ENCODE measurements around the gene LYL1.
"Not testable (repeated sequence)": the region's sequence is repeated elsewhere in the genome, so short reads cannot be mapped to it uniquely, and the experiment has no call there.

The LYL1 gene

DNA sequence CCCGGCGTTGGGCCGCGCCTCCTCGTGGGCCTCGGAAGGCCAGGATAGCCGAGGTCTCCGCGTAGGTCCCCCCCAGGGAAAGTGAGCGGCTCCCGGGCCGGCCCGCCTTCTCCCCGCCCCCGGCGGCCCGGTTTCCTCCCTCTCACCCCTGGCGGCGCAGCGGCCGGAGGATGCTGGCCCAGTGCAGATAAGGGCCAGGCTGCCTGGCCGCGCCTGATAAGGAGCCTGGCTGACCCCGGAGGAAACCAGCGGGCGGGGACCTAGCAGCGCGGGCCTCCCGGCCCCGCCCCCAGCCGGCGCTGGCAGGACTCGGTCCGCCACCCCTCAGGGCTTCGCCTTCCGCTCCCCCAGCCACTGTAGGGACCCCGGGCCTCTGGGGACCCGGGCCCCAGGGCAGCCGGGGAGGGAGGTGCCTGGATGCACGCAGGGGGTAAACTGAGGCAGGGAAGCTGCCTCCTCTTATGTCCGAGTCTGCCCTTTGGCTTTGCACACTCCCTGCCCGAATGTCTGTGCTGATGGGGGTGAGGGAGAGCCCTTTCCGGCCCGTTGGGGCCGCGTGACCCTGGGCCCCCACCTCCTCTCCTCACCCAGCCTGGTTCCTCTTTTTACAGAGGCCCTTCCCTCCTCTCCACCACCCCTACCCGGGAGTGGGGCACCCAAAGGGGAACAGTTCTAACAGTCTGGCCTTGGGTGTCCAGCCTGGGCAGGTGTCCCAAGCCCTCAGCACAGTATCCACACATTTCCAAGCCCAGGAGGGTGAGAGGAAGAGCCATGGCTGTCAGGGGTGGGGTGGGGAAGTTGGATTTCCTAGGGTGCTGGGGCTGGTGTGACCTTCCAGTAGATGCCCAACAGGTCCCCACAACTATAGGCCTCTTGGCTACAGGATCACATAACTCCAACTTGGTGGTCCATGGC is at the start of gene LYL1:
TSS of gene LYL1 (minus strand) at position 193 of the 915 bp plus-strand sequence. CDS start 1,687 bp downstream, outside the sequence.
- peaks cover 58% of the 10 kb centered on the region for H3K4me1 Mint-ChIP-seq
- H3K4me3 Mint-ChIP-seq, result peak within 1 kb of the TSS; percentile 76
- peak within 1 kb of the TSS; percentile 78 for H3K27ac Mint-ChIP-seq
- CTCF ChIA-PET, result interaction anchor here (1.0 kb wide), 1 partner anchor 61 kb away, joined by 3 read pairs; no protein-coding TSS in a partner anchor
- DNase-seq, result peak; percentile 58
- no peaks in the 10 kb centered on the region for H3K9me3 Mint-ChIP-seq
- peaks cover 12% of the 10 kb centered on the region for H3K36me3 Mint-ChIP-seq
- H3K27me3 Mint-ChIP-seq, result peaks cover 32% of the 10 kb centered on the region

DNA sequence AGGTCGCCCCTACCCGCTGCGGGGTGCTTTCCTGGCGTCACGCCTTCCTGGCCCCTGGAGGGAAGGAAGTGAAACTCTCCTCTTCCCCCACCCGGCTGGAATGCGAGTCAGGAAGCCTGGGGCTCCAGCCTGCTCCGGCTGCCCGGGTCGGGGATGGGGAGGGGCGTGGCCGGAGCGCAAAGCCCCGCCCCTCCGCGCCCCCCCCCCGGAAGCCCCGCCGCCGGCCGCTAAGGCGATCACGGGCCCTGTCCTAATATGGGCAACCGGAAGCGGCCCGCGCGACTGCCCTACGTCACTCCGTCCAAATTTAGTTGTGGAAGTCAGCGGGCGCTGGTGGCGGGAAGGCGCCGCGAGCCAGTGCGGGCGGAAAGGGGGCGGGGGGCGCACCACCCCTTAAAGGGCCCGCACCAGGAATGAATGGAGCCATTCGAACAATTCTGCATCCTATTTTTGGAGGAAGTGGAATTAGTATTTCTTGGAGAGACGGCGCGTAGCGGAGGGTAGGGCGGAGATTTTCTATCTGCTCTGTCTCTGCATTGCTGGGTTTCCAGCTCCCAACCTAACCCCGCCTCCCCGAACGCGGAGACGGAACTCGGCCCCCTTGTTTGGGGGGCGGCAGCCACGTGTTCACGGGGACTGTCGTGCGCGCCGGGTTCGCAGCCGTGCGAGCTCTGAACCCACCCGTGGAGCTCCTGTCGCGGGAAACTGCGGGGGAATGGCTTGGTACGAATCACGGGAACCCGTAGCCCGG is 49.1 kb upstream of the LYL1 start:
- CTCF ChIA-PET, result interaction anchor here (1.1 to 2.0 kb wide), 4 partner anchors 12 to 47 kb away, joined by 3 to 7 read pairs (median 6); no protein-coding TSS in a partner anchor
- Mint-ChIP-seq H3K4me3 (peak overlapping the region; percentile 99), H3K9me3 (no peaks in the 10 kb centered on the region), H3K27ac (peak overlapping the region; percentile 99), H3K4me1 (peaks cover 38% of the 10 kb centered on the region), H3K36me3 (peaks cover 39% of the 10 kb centered on the region), H3K27me3 (peaks cover 15% of the 10 kb centered on the region)
- DNase-seq, result peak; percentile 97

DNA sequence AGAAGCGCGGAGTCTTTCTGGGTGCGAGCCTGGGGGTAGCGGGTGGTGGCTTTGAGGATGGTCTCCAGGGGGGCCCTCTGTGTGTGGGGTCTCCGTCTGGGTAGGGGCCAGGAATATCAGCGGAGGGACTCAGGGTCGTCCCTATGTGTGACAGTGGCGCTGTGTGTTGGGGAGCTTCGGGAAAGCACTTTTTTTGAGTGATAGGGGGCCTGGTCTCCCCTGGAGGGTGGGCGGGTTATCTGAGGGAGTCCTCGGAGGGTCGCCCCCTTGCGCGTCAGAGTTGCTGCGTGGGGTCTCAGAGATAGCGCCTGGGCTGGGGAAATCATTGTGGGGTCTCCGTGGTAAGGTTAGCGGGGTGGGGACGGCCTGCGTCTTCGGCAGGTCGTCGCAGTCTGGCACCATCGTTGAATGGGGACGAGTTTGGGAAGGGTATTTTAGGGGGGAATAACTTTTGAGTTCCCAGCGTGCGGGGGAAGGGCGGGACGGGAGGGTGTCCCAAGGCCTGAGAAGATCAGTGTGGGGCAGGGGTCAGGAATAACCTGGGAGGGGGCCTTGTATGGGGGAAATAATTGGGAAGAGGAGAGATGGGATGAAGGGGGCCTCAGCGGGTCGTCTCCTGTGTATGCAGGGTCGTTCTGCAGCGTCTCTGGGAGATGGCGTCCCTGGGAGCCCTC is 48.4 kb upstream of the LYL1 start:
- Mint-ChIP-seq H3K4me1 (peaks cover 31% of the 10 kb centered on the region), H3K36me3 (peaks cover 40% of the 10 kb centered on the region), H3K9me3 (no peaks in the 10 kb centered on the region), H3K4me3 (peak overlapping the region; percentile 99), H3K27ac (peak overlapping the region; percentile 99), H3K27me3 (peaks cover 15% of the 10 kb centered on the region)
- peak; percentile 48 for DNase-seq
- CTCF ChIA-PET, result interaction anchor here (1.3 to 1.8 kb wide), 4 partner anchors 12 to 46 kb away, joined by 4 to 7 read pairs (median 5); partner anchors contain the start of gene NACC1

DNA sequence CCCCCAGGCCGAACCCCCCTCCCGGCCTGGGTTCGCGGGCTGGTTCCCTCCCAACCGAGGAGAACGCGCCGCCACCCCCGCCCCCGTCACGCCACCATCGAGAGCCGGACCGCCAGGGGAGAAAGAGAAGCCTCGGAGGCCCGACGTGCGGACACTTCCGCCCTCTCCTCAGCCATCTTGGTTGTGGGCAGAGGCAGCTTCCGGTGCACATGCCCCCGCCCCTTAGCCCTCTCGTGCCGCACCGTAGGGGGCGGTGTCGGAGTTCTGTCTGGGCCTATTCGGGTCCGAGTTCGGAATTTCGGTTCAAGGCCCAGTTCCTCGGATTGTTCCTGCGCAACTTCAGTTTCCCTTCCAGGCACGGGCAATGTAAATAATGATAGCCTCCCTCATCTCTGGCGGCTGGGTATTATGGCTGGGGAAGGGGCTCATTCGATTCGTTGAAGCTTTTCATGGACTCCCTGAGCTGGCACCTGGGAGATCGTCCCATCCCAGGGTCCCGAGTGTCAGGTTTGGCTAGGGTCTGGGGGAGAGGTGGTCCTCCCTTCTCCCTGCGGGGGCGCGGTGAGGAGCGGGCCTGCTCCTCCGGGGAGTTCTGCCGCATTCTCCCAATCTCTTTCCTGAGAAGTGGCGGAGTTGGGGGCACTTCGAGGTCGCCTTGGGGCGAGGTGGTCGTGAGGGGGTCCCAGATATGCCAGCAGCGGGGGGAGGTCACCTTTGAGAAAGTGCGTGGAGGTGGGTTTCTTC is 47.7 kb upstream of the LYL1 start, which contains the start of the genes IER2 and STX10:
TSS of gene IER2 (plus strand) at position 225 of the 744 bp plus-strand sequence. CDS start 2,776 bp downstream, outside the sequence.
TSS of gene STX10 (minus strand) at position 189 of the 744 bp plus-strand sequence. CDS start 202 bp downstream, outside the sequence.
- DNase-seq, result peak; percentile 96
- Mint-ChIP-seq H3K36me3 (peaks cover 37% of the 10 kb centered on the region), H3K27me3 (peaks cover 15% of the 10 kb centered on the region), H3K4me3 (peak within 1 kb of the TSS; percentile 99), H3K9me3 (no peaks in the 10 kb centered on the region), H3K4me1 (peaks cover 28% of the 10 kb centered on the region), H3K27ac (peak within 1 kb of the TSS; percentile 99)
- CTCF ChIA-PET, result interaction anchor here (0.6 to 1.8 kb wide), 8 partner anchors 13 to 63 kb away, joined by 3 to 7 read pairs (median 4); partner anchors contain the start of gene NACC1

DNA sequence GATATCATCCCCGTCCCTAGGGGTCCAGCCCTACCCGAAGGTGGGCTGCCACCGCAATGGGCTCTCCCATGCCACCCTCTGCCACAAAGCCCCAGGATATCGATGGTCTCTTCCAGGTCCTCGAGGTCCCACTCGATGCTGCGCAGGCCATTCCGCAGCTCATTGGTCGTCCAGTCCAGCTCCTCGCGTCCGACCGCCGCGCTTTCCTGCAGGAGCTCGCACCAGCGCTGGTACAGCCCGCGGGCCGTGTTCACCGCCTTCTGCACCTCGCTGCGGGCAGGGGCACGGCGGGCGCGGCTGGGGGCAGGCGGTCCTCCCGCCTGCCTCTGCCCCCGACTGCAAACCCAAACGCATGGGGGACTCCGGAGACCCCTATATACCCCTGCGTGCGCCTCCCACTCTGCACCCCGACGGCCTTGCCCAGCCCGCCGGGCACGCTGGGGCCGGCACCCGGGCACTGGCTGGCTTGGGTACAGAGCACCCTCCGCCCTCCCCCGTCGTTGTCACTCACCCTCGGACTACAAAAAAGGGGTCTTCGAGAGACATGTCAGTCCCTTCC is 47.0 kb upstream of the LYL1 start:
- peak; percentile 61 for DNase-seq
- Mint-ChIP-seq H3K27ac (peak overlapping the region; percentile 99), H3K27me3 (peaks cover 15% of the 10 kb centered on the region), H3K4me1 (peaks cover 26% of the 10 kb centered on the region), H3K36me3 (peaks cover 34% of the 10 kb centered on the region), H3K9me3 (no peaks in the 10 kb centered on the region), H3K4me3 (peak overlapping the region; percentile 99)
- CTCF ChIA-PET, result interaction anchor here (0.6 to 1.8 kb wide), 8 partner anchors 14 to 64 kb away, joined by 3 to 7 read pairs (median 4); partner anchors contain the start of gene NACC1

DNA sequence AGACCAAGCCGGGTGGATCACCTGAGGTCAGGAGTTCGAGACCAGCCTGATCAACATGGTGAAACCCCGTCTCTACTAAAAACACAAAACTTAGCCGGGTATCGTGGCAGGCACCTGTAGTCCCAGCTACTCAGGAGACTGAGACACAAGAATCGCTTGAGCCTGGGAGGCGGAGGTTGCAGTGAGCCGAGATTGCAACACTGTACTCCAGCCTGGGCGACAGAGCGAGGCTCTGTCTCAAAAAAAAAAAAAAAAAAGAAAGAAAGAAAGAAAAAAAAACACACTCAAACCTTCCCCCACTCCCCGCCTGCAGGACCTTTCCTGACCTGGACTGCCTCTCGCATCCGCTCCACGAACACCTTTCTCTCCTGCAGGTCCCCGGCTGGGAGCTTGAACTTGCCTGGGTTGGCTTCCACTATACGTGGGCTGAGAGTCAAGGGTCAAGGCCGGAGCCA is 46.5 kb upstream of the LYL1 start:
- H3K27ac Mint-ChIP-seq, result peak overlapping the region; percentile 70
- H3K27me3 Mint-ChIP-seq, result peaks cover 10% of the 10 kb centered on the region
- peaks cover 26% of the 10 kb centered on the region for H3K4me1 Mint-ChIP-seq
- DNase-seq, result peak; percentile 42
- not testable (repeated sequence) for H3K9me3 Mint-ChIP-seq
- H3K36me3 Mint-ChIP-seq, result peaks cover 34% of the 10 kb centered on the region
- H3K4me3 Mint-ChIP-seq, result peak overlapping the region; percentile 99
- CTCF ChIA-PET, result interaction anchor here (0.7 to 1.8 kb wide), 4 partner anchors 18 to 65 kb away, joined by 3 to 7 read pairs (median 3); no protein-coding TSS in a partner anchor

DNA sequence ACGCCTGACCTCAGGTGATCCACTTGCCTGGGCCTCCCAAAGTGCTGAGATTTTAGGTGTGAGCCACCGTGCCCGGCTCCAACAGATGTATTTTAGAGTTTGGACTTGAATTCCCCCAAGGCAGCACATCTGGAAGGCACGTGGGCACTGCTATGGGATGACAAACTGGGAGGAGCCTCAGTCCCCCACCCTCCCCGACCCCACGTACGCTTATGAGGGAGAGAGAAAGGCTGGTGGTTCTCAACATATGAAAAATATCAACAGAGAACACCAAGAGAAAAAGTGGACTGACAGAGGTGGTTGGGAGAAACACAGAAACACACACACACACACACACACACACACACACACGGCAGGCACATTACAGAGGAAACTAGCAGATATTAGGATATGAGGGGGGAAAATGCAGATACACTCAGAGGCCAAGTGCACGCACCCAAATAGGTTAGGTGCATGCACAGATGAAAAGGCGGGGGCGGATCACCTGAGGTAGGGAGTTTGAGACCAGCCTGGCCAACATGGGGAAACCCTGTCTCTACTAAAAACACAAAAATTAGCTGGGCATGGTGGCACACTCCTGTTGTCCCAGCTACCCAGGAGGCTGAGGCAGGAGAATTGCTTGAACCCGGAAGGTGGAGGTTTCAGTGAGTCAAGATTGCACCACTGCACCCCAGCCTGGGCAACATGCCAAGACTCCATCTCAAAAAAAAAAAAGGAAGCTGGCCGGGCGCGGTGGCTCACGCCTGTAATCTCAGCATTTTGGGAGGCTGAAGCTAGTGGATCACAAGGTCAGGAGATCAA is 44.3 kb upstream of the LYL1 start:
- Mint-ChIP-seq H3K9me3 (no peaks in the 10 kb centered on the region), H3K4me1 (peaks cover 26% of the 10 kb centered on the region), H3K27me3 (no peaks in the 10 kb centered on the region), H3K4me3 (no peak overlapping the region), H3K36me3 (peaks cover 26% of the 10 kb centered on the region), H3K27ac (no peak overlapping the region)
- CTCF ChIA-PET, result no interaction called here
- no peak for DNase-seq

DNA sequence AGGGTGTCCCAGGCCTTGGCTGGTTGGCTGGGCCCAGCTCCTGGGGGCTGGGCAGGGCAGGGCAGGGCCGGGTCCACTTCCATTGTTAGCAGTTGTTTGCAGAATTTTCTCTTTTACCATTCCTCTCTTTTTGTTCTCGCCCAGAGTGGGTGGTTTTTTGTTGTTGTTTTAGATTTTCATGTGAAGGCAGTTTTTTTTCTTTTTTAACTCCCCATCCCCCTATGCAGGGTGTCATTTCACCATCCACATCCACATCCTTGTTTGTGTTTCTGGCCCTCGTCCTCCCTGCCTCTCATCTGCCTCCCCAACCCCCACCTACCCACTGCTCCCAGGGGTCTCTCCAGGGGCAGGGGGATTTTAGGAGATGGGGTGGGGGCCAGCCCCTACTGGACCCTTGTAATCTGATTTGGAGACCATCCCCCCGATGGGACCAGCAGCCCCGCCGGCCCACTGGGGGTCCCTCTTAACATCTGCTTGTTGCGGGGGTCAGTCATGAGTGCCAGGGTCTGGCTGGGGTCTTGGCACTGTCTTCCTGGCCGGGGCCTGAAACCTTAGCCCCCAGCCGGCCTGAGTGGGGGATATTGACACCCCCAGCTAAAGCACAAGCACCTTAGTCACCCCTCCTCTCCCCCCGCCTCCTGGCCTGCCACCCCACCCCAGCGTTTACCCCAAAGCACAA is 37.1 kb upstream of the LYL1 start:
- Mint-ChIP-seq H3K4me3 (no peak overlapping the region), H3K27me3 (no peaks in the 10 kb centered on the region), H3K36me3 (peaks cover 26% of the 10 kb centered on the region), H3K27ac (no peak overlapping the region), H3K9me3 (no peaks in the 10 kb centered on the region), H3K4me1 (no peaks in the 10 kb centered on the region)
- no peak for DNase-seq
- CTCF ChIA-PET, result no interaction called here

DNA sequence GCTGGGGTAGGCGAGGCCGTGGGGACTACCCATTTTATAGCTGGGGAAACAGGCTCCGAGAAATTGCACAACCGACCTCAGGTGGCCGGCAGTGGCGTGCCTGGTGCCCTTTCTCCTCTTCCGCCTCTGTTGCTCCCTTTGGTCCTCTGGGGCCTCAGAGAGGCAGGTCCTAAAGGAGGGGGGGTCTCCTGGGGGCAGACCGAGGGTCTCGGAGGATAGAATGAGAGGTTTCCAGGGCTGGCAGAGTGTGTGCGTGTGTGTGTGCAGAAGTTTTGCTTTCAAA is 36.2 kb upstream of the LYL1 start:
- H3K27ac Mint-ChIP-seq, result no peak overlapping the region
- H3K36me3 Mint-ChIP-seq, result peaks cover 19% of the 10 kb centered on the region
- H3K4me1 Mint-ChIP-seq, result no peaks in the 10 kb centered on the region
- H3K4me3 Mint-ChIP-seq, result no peak overlapping the region
- H3K9me3 Mint-ChIP-seq, result no peaks in the 10 kb centered on the region
- CTCF ChIA-PET, result no interaction called here
- DNase-seq, result no peak
- no peaks in the 10 kb centered on the region for H3K27me3 Mint-ChIP-seq

DNA sequence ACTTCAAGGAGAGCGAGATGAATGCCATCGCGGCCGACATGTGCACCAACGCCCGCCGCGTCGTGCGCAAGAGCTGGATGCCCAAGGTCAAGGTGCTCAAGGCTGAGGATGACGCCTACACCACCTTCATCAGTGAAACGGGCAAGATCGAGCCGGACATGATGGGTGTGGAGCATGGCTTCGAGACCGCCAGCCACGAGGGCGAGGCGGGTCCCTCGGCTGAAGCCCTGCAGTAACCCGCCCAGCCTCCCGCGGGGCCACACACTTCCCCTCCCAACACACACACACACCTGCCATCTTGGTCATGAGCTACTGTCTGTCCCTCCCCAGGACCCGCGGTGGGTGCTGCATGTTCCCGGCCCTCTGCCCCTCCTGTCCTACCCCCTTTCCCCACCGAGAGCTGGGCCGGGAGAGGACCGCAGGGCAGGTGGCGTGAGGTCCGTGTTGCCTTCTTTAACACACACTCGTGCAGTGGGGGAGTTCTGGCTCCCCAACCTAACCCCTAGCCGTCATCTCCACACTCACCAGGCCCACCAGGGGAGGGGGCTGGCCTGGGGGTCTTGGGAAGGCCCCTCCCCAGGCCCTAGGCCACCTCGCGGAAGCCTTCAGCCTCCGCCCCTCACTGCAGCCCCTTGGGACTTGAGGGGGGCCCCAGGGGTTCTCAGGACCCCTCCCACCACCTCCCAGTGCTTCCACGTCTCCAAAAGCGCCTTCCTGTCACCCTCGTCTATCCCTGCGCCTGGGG is 35.7 kb upstream of the LYL1 start:
- Mint-ChIP-seq H3K27ac (no peak overlapping the region), H3K9me3 (no peaks in the 10 kb centered on the region), H3K4me3 (no peak overlapping the region), H3K36me3 (peaks cover 18% of the 10 kb centered on the region), H3K27me3 (no peaks in the 10 kb centered on the region), H3K4me1 (peaks cover 4% of the 10 kb centered on the region)
- no peak for DNase-seq
- CTCF ChIA-PET, result no interaction called here

DNA sequence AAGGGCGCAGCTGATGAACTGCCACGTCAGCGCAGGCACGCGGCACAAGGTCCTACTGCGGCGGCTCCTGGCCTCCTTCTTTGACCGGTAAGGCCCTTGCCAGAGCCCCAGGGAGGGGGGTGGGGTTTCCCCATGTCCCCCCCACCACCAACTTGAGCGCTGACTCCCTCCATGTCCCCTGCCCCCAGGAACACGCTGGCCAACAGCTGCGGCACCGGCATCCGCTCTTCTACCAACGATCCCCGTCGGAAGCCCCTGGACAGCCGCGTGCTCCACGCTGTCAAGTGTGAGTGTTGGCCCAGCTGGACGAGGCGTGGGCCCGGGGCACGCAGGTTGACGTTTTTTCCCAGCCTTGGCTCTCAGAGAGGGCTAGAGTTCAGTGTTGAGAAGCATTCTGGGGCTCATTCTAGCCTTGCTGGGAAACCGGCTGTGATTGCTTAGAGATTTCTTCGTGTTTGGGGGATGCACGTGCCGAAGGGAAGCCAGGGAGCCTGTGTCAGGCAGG is 34.7 kb upstream of the LYL1 start:
- Mint-ChIP-seq H3K27ac (no peak overlapping the region), H3K9me3 (no peaks in the 10 kb centered on the region), H3K4me1 (peaks cover 14% of the 10 kb centered on the region), H3K27me3 (no peaks in the 10 kb centered on the region), H3K4me3 (no peak overlapping the region), H3K36me3 (peaks cover 22% of the 10 kb centered on the region)
- DNase-seq, result no peak
- CTCF ChIA-PET, result no interaction called here

All from activated naive CD4-positive, alpha-beta T cell treated with anti-CD3 and anti-CD28 coated beads, Interleukin-2, amount 10 ng/mL, durations not matched to agents 7 days and 5 days (primary cell).